Measurements from ENCODE around the gene SYPL1.

- no peak for TF ChIP-seq CTCF (IDR thresholded peaks at IDR 0.05)
- no peak for TF ChIP-seq EZH2phosphoT487 (IDR thresholded peaks at IDR 0.05)
- no peak for TF ChIP-seq EZH2 (IDR thresholded peaks at IDR 0.05)
Measured at GRCh38 chr7:106098889-106099288, 13.2 kb downstream of the SYPL1 start.
